ENCODE measurements around the gene TMEM63A. TPM values are rescaled to one million over a fixed set of nuclear protein-coding genes. Genes with fewer than 3 reads are reported as not detected.

The TMEM63A gene
- total RNA-seq, 4 donors from 2014 or later, result 27.6 to 93.3 (median 41.5) TPM

GRCh38 chr1:225857256-225857655 lies 24.9 kb downstream of the TMEM63A start:
- DNase-seq (ENCODE audit: low spot score), result no peak
- no peak for ATAC-seq (ENCODE audit: low FRiP score)
- no peak for TF ChIP-seq CTCF (IDR thresholded peaks at IDR 0.05)

GRCh38 chr1:225855503-225856300 lies 26.5 kb downstream of the TMEM63A start:
- no peak for TF ChIP-seq CTCF (IDR thresholded peaks at IDR 0.05)
- no peak for ATAC-seq (ENCODE audit: low FRiP score)
- DNase-seq (ENCODE audit: low spot score), result no peak

GRCh38 chr1:225853441-225853840 lies 28.7 kb downstream of the TMEM63A start:
- no peak for DNase-seq (ENCODE audit: low spot score)
- no peak for ATAC-seq (ENCODE audit: low FRiP score)
- no peak for TF ChIP-seq CTCF (IDR thresholded peaks at IDR 0.05)

- ATAC-seq (ENCODE audit: low FRiP score), result no peak
- no peak for TF ChIP-seq CTCF (IDR thresholded peaks at IDR 0.05)
- DNase-seq (ENCODE audit: low spot score), result no peak
Observed at GRCh38 chr1:225852413-225853124, 29.6 kb downstream of the TMEM63A start.

GRCh38 chr1:225851805-225852204 lies 30.4 kb downstream of the TMEM63A start:
- ATAC-seq (ENCODE audit: low FRiP score) (no peak), DNase-seq (ENCODE audit: low spot score) (no peak)
- TF ChIP-seq CTCF (IDR thresholded peaks at IDR 0.05), result no peak

GRCh38 chr1:225850370-225850769 lies 31.8 kb downstream of the TMEM63A start:
- ATAC-seq (ENCODE audit: low FRiP score), result no peak
- no peak for TF ChIP-seq CTCF (IDR thresholded peaks at IDR 0.05)
- DNase-seq (ENCODE audit: low spot score), result no peak
